Sigmoid colon (tissue), 4 donors: ENCODE results near the gene SYT11.

ENCODE experiments used
- EP300 ChIP-seq, 4 donors: sonication (generic); formaldehyde crosslinking; IDR thresholded peaks; one replicate each; pipeline ENCODE4 v1.6.1; 2017; ENCODE audit warnings: antibody characterized with exemption in 4 of 4
- POLR2A ChIP-seq, 2 donors: fragments of 450-650 bp; IDR thresholded peaks; one replicate each; pipeline ENCODE4 v1.6.1; 2016; ENCODE audit warnings: antibody characterized with exemption in 2 of 2, mild to moderate bottlenecking in 2 of 2, moderate library complexity in 2 of 2
- POLR2AphosphoS5 ChIP-seq, 4 donors: sonication (generic); formaldehyde crosslinking; IDR thresholded peaks; one replicate each; pipeline ENCODE4 v1.6.1; 2017; ENCODE audit warnings: antibody characterized with exemption in 4 of 4
- TF ChIP-seq, protein P1 (sequence below), 4 experiments: fragments of 450-650 bp in 3 of 4; fragments of 200-600 bp in 1 of 4; IDR thresholded peaks; one replicate each; pipeline ENCODE4 v1.5.1; 2016 to 2019; ENCODE audit warnings: antibody characterized with exemption in 4 of 4, mild to moderate bottlenecking in 3 of 4, moderate library complexity in 2 of 4

DNA sequence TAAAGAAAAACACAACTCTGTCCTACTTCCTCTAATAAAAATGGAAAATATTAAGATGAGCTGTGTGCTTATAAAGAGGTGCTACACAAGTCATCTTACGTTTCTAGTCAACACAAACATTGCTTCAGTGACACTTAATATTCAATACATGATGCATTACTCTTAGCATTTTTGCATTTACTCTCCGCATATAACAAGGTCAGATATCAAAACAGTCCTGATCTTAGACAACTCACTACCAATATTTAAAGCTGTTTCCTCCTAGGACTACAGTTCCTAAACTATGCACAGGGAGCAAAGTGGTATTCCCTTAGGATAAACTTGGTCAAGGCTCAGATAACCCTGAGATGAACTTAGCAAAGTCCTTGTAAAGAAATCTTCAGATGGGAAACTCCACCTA, 39.5 kb downstream of the SYT11 start:
- TF ChIP-seq, protein P1, sequence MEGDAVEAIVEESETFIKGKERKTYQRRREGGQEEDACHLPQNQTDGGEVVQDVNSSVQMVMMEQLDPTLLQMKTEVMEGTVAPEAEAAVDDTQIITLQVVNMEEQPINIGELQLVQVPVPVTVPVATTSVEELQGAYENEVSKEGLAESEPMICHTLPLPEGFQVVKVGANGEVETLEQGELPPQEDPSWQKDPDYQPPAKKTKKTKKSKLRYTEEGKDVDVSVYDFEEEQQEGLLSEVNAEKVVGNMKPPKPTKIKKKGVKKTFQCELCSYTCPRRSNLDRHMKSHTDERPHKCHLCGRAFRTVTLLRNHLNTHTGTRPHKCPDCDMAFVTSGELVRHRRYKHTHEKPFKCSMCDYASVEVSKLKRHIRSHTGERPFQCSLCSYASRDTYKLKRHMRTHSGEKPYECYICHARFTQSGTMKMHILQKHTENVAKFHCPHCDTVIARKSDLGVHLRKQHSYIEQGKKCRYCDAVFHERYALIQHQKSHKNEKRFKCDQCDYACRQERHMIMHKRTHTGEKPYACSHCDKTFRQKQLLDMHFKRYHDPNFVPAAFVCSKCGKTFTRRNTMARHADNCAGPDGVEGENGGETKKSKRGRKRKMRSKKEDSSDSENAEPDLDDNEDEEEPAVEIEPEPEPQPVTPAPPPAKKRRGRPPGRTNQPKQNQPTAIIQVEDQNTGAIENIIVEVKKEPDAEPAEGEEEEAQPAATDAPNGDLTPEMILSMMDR (IDR thresholded peaks at IDR 0.05), result no peak
- TF ChIP-seq POLR2A (IDR thresholded peaks at IDR 0.05) (no peak), EP300 (IDR thresholded peaks at IDR 0.05) (no peak), POLR2AphosphoS5 (IDR thresholded peaks at IDR 0.05) (no peak)
